ENCODE results near the gene SPRR1A.

DNA sequence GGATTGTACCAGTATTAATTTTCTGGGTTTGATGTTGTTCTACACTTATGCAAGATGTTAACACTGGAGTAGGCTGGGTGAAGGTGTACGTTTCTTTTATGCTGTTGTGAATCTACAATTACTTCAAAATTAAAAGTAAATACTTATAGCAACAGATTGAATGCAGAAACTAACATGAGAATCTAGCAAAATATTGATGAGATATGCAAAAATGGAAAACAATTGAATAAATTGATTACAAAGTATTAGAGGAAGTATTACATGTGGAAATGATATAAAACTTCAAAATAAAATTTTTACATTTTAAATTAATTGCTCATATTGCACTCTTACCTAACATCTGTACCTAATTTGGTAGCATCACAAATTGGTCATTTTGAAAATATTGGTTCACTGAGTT, 12.0 kb downstream of the SPRR1A start:
- TF ChIP-seq POLR2A (IDR thresholded peaks at IDR 0.05) = no peak
- TF ChIP-seq, protein P1, sequence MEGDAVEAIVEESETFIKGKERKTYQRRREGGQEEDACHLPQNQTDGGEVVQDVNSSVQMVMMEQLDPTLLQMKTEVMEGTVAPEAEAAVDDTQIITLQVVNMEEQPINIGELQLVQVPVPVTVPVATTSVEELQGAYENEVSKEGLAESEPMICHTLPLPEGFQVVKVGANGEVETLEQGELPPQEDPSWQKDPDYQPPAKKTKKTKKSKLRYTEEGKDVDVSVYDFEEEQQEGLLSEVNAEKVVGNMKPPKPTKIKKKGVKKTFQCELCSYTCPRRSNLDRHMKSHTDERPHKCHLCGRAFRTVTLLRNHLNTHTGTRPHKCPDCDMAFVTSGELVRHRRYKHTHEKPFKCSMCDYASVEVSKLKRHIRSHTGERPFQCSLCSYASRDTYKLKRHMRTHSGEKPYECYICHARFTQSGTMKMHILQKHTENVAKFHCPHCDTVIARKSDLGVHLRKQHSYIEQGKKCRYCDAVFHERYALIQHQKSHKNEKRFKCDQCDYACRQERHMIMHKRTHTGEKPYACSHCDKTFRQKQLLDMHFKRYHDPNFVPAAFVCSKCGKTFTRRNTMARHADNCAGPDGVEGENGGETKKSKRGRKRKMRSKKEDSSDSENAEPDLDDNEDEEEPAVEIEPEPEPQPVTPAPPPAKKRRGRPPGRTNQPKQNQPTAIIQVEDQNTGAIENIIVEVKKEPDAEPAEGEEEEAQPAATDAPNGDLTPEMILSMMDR (IDR thresholded peaks at IDR 0.05 in 4 of 5, conservative IDR thresholded peaks at IDR 0.05 in 1 of 5) = no peak
